NCI-H510A treated with DMSO at 0.1 percent for 48 hours (cell line): Measurements from ENCODE around the gene MFSD12.
A peak's percentile ranks its signal among the peaks of the same experiment; 100 is the strongest.

Source experiments
- DNase-seq: peaks from one replicate; lab custom pipeline; 2025; lab: John Stamatoyannopoulos, UW

MFSD12 gene

DNA sequence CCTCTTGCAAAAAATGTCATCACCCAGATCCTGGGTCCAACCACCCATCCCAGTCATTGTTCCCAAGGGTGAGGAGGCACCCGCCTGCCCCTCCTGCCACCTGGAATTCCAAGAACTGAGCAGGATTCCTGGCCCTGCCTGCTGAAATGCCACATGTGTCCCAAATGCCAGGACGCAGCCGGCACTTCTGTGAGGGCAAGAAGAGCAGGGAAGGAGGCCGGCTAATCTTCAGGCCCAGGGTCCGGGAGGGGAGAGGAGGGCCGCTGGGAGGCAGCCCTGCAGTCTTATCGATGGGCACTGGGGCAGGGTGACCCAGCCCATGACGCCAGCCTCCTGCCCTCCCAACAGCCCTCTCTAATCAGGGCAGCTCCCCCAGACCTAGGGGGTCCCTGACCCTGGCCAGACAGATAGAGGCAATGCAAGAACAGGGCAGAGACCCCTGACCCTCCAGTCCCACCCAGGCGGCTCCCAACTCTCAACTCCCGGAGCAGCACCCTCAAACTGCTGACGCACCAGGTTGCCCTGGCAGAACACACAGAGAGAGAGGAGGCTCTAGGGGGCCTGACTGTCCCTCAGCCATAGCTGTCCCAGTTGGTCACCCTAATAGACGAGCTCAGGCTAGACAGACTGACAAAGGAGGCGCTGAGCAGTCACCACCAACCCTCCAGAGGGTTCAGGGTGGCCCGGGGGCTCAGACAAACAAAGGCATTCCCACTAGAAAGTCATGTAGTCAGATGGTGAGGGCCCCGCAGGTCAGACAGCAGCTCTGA is 1.5 kb downstream of the MFSD12 start:
- DNase-seq, result no peak

- DNase-seq, result no peak
Observed at GRCh38 chr19:3554254-3555083, 2.9 kb downstream of the MFSD12 start.

DNA sequence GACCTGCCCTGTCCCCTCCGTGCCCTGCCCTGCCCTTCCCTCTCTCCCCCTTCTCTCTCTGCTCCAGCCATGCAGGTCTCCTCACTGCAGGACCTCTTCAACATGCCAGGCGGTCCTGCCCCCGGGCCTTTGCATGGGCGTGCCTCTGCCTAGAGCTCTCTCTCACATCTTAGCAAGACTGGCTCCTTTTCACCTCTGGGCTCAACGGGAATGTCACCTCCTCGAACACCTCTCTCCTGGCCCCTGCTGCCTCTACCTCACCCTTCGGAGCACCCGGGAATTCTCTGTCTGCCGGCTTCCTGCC is 5.6 kb downstream of the MFSD12 start:
- no peak for DNase-seq

GRCh38 chr19:3550947-3551791 is 6.2 kb downstream of the MFSD12 start:
- no peak for DNase-seq

GRCh38 chr19:3549816-3550215 is 7.6 kb downstream of the MFSD12 start:
- no peak for DNase-seq

DNA sequence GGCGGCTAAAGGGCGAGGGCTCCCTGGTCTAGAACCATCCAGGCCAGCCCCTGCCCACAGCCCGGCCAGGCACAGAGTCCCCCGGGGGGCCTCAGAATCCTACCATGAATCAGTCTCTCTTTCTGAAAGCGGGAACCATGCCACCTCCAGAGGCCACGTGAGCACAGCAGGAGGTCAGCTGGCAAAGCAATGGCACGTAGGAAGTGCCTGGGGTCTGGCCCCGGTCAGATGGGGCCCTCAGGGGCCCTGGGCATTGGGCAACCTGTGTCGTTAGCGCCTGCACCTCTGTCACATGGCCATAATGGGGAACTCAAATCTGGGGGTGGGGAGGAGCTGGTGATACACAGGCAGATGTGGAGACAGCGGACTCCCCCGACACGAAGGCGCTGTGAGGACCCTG is 8.8 kb downstream of the MFSD12 start:
- no peak for DNase-seq

DNA sequence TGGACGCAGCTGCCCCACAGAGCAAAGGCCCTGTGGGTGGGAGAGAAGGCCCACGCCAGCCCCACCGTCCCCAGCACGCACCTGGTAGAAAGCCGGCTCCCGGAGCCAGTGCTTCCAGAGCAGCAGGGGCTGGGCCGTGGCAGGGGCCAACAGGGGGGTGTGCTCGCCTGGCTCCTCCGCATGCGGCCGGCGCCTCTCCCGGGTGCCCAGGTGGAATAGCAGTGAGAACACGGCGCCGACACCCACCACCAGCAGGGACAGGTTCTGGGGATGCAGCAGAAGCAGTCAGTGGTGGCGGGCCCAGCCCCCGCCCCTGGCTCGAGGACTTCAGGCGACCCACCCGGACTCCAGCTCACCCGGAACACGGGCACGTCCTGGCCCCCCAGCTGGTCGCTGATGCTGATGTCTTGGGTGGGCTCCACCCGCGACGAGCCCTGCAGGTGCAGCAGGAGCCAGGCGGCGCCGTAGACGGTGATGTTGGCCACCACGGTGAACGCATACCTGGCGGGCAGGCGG is 9.6 kb downstream of the MFSD12 start:
- no peak for DNase-seq

GRCh38 chr19:3547301-3547731 is 10.1 kb downstream of the MFSD12 start:
- DNase-seq, result no peak

- DNase-seq, result no peak
Observed at GRCh38 chr19:3546119-3546518, 11.3 kb downstream of the MFSD12 start.

DNA sequence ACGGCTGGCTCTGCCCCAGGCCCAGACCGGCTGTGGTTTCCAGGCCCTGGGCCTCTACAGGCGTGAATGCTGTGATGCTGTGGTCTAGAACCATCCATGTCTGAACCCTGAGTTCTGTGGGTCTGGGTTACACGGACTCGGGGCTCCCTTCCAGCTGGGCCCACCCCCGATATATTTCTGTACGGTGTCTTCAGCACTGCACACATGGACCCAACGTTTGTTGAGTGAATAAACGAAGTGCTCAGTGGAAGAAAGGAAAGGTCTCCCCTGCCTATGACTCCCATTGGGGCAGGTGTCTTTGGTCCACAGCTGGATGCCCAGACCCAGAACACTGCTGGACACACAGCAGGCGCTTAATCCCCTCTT is 11.7 kb downstream of the MFSD12 start:
- no peak for DNase-seq

- DNase-seq, result peak; percentile 17
Observed at GRCh38 chr19:3544742-3545668, 12.4 kb downstream of the MFSD12 start.

GRCh38 chr19:3544058-3544376 is 13.4 kb downstream of the MFSD12 start:
- no peak for DNase-seq

DNA sequence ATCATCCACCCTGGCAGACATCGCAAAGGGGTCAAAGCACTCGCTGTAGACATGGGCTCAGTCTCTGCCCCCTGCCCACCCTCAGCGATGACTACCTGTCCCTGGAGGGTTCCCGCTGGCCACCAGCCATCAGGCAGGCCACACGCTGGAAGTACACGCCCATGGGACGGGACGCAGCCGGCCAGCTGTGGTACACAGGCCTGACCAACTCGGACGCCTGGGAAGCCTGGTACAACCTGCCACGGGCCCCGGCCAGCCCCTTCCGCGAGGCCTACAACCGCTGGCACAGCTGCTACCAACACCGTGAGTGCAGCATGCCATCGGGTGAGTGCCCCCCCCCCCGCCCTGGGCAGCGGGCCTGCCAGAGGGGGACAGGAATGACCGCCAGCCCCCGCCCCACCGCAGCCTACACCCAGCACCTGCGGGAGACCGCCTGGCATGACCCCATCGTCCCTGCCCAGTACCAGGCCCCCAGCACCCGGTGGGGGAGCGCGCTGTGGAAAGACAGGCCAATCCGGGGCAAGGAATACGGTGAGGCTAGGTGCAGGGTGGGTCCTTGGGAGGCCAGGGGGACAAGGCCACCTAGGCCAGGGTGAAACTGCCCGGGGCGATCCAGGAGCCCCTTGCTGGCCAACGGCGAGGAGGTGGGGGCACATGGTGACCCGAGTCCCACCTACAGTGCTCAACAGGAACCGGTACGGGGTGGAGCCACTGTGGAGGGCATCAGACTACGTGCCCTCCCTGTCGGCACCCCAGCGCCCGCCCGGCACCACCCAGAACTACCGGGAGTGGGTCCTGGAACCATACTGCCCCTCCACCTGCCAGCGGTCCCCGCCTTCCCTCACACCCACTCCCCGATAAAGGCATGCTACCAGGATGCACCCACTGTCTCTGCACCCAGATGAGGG is 14.0 kb downstream of the MFSD12 start:
- no peak for DNase-seq

GRCh38 chr19:3539756-3540118 is 17.6 kb downstream of the MFSD12 start:
- no peak for DNase-seq

GRCh38 chr19:3538965-3539755 is 18.2 kb downstream of the MFSD12 start, which contains the start of gene TEKTIP1:
TEKTIP1 (plus strand) TSS chr19:3539174; CDS start chr19:3539178, 4 bp downstream.
- no peak for DNase-seq

DNA sequence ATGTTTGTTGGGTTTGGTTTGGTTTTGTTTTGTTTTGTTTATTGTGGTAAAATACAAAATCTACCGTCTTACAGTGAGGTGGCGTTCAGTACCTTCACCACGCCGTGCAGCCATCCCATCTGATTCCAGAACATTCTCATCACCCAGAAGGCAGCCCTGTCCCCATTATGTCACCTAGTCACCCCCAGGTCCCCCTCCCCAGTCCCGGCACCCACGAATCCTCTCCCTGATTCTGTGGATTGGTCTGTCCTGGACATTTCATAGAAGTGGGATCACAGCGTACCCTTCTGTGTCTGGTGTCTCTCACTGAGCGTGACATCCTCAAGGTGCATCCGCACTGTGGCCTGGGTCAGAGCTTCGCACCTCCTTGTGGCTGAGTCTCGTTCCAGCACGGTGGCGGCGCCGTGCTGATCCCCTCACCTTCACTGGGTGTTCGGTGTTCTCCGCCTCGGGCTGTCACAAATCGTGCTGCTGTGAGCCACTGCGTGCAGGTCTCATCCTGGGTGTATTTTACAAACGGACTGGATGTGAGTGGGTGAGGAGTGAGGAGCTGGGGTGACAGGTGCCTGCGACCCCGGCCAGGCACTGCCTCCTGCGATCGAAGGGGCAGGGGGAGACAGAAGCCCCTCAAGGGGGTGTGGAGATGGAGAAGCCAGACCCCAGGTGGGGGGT is 19.0 kb downstream of the MFSD12 start:
- DNase-seq, result no peak

- no peak for DNase-seq
Observed at GRCh38 chr19:3537438-3538240, 19.7 kb downstream of the MFSD12 start.

DNA sequence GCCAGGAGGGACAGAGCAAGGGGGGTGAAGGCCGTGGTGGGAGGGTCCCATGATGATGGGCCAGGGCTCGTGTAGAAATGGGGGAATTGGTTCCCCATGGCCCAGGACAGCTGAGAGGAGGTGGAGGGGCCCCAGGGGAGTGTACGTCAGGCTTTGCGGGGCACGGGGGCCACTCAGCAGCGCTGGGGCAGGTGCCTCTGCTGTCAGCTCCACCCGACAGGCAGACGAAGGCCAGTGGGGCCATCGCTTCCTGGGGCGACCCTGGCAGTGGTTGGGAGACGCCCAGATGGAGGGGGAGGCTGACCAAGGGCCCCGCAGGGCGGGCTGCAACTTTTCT is 20.3 kb downstream of the MFSD12 start:
- no peak for DNase-seq
